HEK293T (cell line): ENCODE data around the gene FAM163B.

Source experiments
- CTCF ChIA-PET: fragments of 350-600 bp; formaldehyde crosslinking; extraction: SDS; loops from one replicate; lab custom pipeline; 2021; ENCODE audit warnings: antibody characterized with exemption, inconsistent platforms; lab: Yijun Ruan, JAX
- POLR2A ChIA-PET: fragments of 350-600 bp; formaldehyde crosslinking; extraction: SDS; loops from one replicate; lab custom pipeline; 2020; ENCODE audit warnings: antibody characterized with exemption, inconsistent platforms; lab: Yijun Ruan, JAX
- DNase-seq: peaks from one replicate; pipeline ENCODE4 v3.0.0; 2012; ENCODE audit warnings: mixed read lengths; ENCODE audit errors: extremely low spot score
- ARNT ChIP-seq: fragments of 450-650 bp; IDR thresholded peaks from 2 replicates; pipeline ENCODE4 v1.6.1; 2017; ENCODE audit warnings: mild to moderate bottlenecking
- BHLHE40 ChIP-seq: fragments of 450-650 bp; IDR thresholded peaks from 2 replicates; pipeline ENCODE4 v1.6.1; 2016; ENCODE audit warnings: mild to moderate bottlenecking, moderate library complexity, borderline replicate concordance
- CTBP1 ChIP-seq: fragments of 450-650 bp; IDR thresholded peaks from 2 replicates; pipeline ENCODE4 v1.6.1; 2016; ENCODE audit warnings: borderline replicate concordance
- ELF4 ChIP-seq: fragments of 450-650 bp; IDR thresholded peaks from 2 replicates; pipeline ENCODE4 v1.6.1; 2017; ENCODE audit warnings: antibody characterized with exemption
- FOXA1 ChIP-seq: fragments of 450-650 bp; IDR thresholded peaks from 2 replicates; pipeline ENCODE4 v1.6.1; 2016; ENCODE audit warnings: mild to moderate bottlenecking
- FOXK2 ChIP-seq: fragments of 450-650 bp; IDR thresholded peaks from 2 replicates; pipeline ENCODE4 v1.6.1; 2016; ENCODE audit warnings: mild to moderate bottlenecking
- FOXM1 ChIP-seq: fragments of 450-650 bp; IDR thresholded peaks from 2 replicates; pipeline ENCODE4 v1.6.1; 2017; ENCODE audit warnings: mild to moderate bottlenecking, borderline replicate concordance
- HDGF ChIP-seq: fragments of 450-650 bp; IDR thresholded peaks from 2 replicates; pipeline ENCODE4 v1.6.1; 2017; ENCODE audit warnings: antibody characterized with exemption, borderline replicate concordance
- L3MBTL2 ChIP-seq: fragments of 450-650 bp; conservative IDR thresholded peaks from 2 replicates; pipeline ENCODE4 v1.6.1; 2016; ENCODE audit warnings: mild to moderate bottlenecking
- LEF1 ChIP-seq: fragments of 450-650 bp; IDR thresholded peaks from 2 replicates; pipeline ENCODE4 v1.6.1; 2017; ENCODE audit warnings: mild to moderate bottlenecking, borderline replicate concordance
- NFRKB ChIP-seq: fragments of 450-650 bp; IDR thresholded peaks from 2 replicates; pipeline ENCODE4 v1.6.1; 2016; ENCODE audit warnings: mild to moderate bottlenecking, moderate library complexity
- SP1 ChIP-seq: fragments of 450-650 bp; IDR thresholded peaks from 2 replicates; pipeline ENCODE4 v1.6.1; 2017
- TARDBP ChIP-seq: fragments of 450-650 bp; IDR thresholded peaks from 2 replicates; pipeline ENCODE4 v1.6.1; 2016
- ZNF384 ChIP-seq: fragments of 450-650 bp; IDR thresholded peaks from 2 replicates; pipeline ENCODE4 v1.6.1; 2016
- TF ChIP-seq, protein P1 (sequence below): fragments of 450-650 bp; IDR thresholded peaks from 2 replicates; pipeline ENCODE4 v1.6.1; 2016

The FAM163B gene

GRCh38 chr9:133554729-133555128, 54.5 kb downstream of the FAM163B start:
- TF ChIP-seq NFRKB = no peak
- no peak for TF ChIP-seq FOXM1
- POLR2A ChIA-PET = no interaction called here
- no peak for DNase-seq
- CTCF ChIA-PET = no interaction called here

DNA sequence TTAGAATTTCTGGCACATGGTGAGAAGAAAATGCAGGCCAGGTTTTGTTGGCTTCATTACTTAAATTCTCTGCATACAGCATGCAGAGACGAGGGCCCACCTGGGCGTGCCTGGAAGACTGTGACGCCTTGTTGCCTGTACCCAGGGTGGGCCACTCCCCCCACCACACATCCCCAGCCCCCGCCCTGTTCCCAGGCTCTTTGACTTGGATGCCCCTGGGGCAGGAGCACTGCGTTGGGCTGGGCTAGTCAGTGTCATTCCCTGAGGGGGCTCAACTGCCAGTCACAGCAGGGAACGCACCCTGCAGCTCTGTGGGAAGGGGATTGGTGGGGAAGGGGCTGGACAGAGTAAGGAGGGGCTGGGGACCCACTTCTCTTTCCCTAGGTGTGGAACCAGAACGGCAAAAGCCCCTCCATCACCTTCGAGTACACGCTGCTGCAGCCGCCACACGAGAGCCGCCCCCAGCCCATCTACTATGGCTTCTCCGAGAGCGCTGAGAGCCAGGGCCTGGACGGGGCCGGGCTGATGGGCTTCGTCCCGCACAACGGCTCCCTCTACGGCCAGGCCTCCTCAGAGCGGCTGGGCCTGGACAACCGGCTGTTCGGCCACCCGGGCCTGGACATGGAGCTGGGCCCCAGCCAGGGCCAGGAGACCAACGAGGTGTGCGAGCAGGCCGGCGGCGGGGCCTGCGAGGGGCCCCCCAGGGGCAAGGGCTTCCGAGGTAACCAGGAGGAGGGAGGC, 55.0 kb downstream of the FAM163B start:
- ChIA-PET POLR2A (no interaction called here), CTCF (no interaction called here)
- DNase-seq = no peak
- TF ChIP-seq HDGF (no peak), FOXK2 (no peak), FOXM1 (no peak), ELF4 (no peak), TARDBP (no peak), ARNT (no peak)

DNA sequence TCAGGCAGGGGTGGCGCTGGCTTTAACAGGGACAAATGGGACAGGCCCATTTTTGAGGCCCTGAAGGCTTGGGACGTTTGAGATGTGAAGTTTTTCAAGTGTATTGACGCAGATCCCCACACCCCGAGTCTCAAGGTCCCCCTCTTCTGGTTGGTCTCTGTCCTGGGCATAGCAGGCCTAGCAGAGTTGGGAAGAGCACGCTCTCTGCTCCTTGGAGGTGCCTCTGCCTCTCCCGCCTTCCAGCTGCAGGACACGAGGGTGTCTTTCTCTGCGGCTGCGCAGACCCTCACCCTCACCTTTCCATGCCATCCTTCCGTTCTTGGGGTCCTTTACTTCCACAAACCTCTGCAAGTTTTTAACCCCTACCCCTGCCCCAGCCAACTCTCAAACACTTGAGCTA, 56.1 kb downstream of the FAM163B start:
- ChIA-PET CTCF (no interaction called here), POLR2A (no interaction called here)
- no peak for TF ChIP-seq CTBP1
- no peak for DNase-seq

- DNase-seq = no peak
- ChIA-PET POLR2A (no interaction called here), CTCF (interaction anchor here (0.8 kb wide), 1 partner anchor 14 kb away, joined by 3 read pairs; no protein-coding TSS in a partner anchor)
- no peak for TF ChIP-seq TARDBP
- TF ChIP-seq L3MBTL2 = no peak
- no peak for TF ChIP-seq ZNF384
- no peak for TF ChIP-seq CTBP1
- TF ChIP-seq ARNT = no peak
- no peak for TF ChIP-seq HDGF
- TF ChIP-seq, protein P1, sequence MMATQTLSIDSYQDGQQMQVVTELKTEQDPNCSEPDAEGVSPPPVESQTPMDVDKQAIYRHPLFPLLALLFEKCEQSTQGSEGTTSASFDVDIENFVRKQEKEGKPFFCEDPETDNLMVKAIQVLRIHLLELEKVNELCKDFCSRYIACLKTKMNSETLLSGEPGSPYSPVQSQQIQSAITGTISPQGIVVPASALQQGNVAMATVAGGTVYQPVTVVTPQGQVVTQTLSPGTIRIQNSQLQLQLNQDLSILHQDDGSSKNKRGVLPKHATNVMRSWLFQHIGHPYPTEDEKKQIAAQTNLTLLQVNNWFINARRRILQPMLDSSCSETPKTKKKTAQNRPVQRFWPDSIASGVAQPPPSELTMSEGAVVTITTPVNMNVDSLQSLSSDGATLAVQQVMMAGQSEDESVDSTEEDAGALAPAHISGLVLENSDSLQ = no peak
- TF ChIP-seq FOXA1 = no peak
- TF ChIP-seq SP1 = no peak
Measured at GRCh38 chr9:133552236-133552635, 57.0 kb downstream of the FAM163B start.

DNA sequence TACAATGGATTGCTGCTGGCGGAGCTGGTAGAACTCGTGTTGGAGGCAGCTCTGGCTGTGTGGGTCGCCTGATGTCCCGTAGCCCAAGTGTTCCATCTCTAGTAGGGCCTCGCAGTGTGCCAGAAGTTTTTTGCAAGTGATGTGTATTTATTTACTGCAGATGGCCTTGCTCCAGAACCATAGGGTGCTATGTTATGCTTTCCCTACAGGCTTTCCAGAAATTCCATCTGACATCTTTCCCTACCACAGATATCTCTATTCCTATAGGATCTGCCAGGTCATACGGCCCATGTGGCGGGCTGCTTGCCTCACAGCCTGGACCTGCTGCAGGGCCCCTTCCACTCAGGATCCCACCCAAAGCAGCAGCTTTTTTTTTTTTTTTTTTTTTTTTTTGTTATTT, 57.7 kb downstream of the FAM163B start:
- no peak for DNase-seq
- CTCF ChIA-PET = interaction anchor here (0.8 kb wide), 1 partner anchor 13 kb away, joined by 3 read pairs; no protein-coding TSS in a partner anchor
- POLR2A ChIA-PET = no interaction called here
- TF ChIP-seq HDGF = no peak
- no peak for TF ChIP-seq BHLHE40
- TF ChIP-seq ZNF384 = no peak

- CTCF ChIA-PET = no interaction called here
- DNase-seq = no peak
- POLR2A ChIA-PET = no interaction called here
- TF ChIP-seq FOXA1 (no peak), SP1 (no peak), HDGF (no peak), CTBP1 (no peak), BHLHE40 (no peak), NFRKB (no peak), L3MBTL2 (no peak)
Measured at GRCh38 chr9:133547116-133547515, 62.1 kb downstream of the FAM163B start.

- POLR2A ChIA-PET = no interaction called here
- no peak for DNase-seq
- no peak for TF ChIP-seq NFRKB
- TF ChIP-seq, protein P1 = no peak
- no peak for TF ChIP-seq SP1
- CTCF ChIA-PET = no interaction called here
Measured at GRCh38 chr9:133546287-133546680, 62.9 kb downstream of the FAM163B start.

DNA sequence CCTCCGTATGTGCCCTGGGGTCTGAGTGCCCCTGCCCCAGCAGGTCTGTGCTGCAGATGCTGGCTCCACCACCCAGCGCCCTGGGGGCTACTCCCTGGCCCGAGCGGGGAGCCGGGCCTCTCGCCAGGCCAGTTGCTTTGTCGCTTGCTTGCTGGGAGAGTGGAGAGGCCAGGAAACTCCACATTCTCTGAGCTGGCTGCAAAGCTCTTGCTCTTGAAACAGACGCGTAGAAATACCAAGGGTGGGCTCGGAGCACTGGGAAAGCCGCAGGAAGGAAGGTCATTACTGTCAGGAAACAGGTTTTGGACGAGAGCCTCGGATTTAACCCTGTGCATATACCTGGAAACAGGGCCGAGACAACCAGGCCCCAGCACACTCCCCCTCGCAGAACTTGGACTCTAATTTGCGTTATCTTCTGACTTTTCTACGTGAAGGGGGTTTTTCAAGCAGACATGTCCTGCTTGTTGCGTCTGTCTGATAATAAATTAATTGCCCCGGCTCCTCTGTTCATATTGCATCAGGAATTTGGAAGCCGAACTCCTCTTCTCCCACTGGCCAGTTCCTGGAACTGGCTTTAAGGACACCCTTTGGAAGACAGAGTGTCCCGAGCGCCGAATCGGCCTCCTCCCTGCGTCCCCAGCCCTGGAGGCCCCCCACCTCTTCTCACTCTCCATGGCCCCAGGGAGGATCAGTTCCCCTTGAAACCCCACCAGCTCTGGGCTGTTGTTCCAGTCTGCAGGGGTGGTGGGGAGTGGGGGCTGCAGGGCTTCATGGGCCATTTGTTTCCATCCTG, 63.5 kb downstream of the FAM163B start:
- POLR2A ChIA-PET = no interaction called here
- CTCF ChIA-PET = no interaction called here
- TF ChIP-seq TARDBP (no peak), ZNF384 (no peak), ARNT (no peak), NFRKB (no peak), BHLHE40 (no peak), ELF4 (no peak), HDGF (no peak), LEF1 (no peak), CTBP1 (no peak), FOXM1 (no peak), SP1 (no peak), L3MBTL2 (no peak), FOXA1 (no peak)
- no peak for DNase-seq
